HCT116 (cell line): ENCODE results near the gene ADGRB3. TPM values are rescaled to one million over a fixed set of nuclear protein-coding genes. Genes with fewer than 3 reads are reported as not detected.

Experiments
- ATAC-seq: fragments of 200-7000 bp; cut with Tn5 transposase; 2 replicates; pipeline ENCODE4 v1.9.1; 2020; ENCODE audit warnings: mild to moderate bottlenecking, moderate library complexity
- BruUV-seq: library from RNA; stranded (reverse); fragments of 400-500 nt; replicated peaks from 2 replicates; lab custom pipeline; 2021; lab: Mats Ljungman, UMichigan
- CTCF ChIA-PET: fragments of 300-600 bp; sonication (Branson Sonifier 250); formaldehyde crosslinking; loops from one replicate; lab custom pipeline; 2021; ENCODE audit warnings: antibody characterized with exemption; lab: Charles Lee
- POLR2A ChIA-PET: fragments of 300-600, 350-600 bp; sonication (Branson Sonifier 250); formaldehyde crosslinking; loops from one replicate; lab custom pipeline; 2021; ENCODE audit warnings: antibody characterized with exemption; lab: Charles Lee
- RAD21 ChIA-PET, 2 experiments: fragments of 300-600 bp; sonication (Branson Sonifier 250); formaldehyde crosslinking; loops; one replicate each; lab custom pipeline; 2023; ENCODE audit warnings: low total read pairs in 2 of 2; ENCODE audit not compliant: uncharacterized antibody in 2 of 2, unreplicated experiment in 2 of 2, low non-redundant PET in 1 of 2; lab: Charles Lee
- DNase-seq: peaks from one replicate; pipeline ENCODE4 v3.0.0-alpha.2; 2010; ENCODE audit warnings: low read depth, low spot score
- H2AFZ ChIP-seq: fragments of 200-600 bp; shearing (Covaris generic), sonication (generic); 2 replicates; pipeline ENCODE4 v1.6.1; 2017; ENCODE audit warnings: low read depth, mixed run types, mixed read lengths, antibody characterized with exemption, low read length; ENCODE audit not compliant: poor library complexity, severe bottlenecking
- H3K27ac ChIP-seq: 2 replicates; pipeline ENCODE4 v1.5.1; 2012; ENCODE audit warnings: low read depth, low read length
- H3K27me3 ChIP-seq: fragments of 200-600 bp; sonication (generic); 2 replicates; pipeline ENCODE4 v1.6.1; 2016; ENCODE audit warnings: mixed run types, low read length, mixed read lengths; ENCODE audit not compliant: insufficient read depth
- H3K36me3 ChIP-seq, 2 experiments: fragments of 200-500 bp in 1 of 2; fragments of 200-600 bp in 1 of 2; sonication (Bioruptor generic) in 1 of 2; sonication (generic) in 1 of 2; 2 replicates each; pipeline versions ENCODE4 v1.5.1 to v1.6.1; 2014 to 2016; ENCODE audit warnings: low read length in 2 of 2, inconsistent platforms in 1 of 2, mixed read lengths in 1 of 2, mixed run types in 1 of 2; ENCODE audit not compliant: insufficient read depth in 2 of 2, control insufficient read depth in 1 of 2
- H3K4me1 ChIP-seq, 2 experiments: fragments of 200-600 bp in 1 of 2; sonication (generic) in 1 of 2; 2 replicates each; pipeline versions ENCODE4 v1.5.1 to v1.6.1; 2012 to 2017; ENCODE audit warnings: low read length in 2 of 2, inconsistent platforms in 1 of 2, mild to moderate bottlenecking in 1 of 2, mixed read lengths in 1 of 2, mixed run types in 1 of 2, moderate library complexity in 1 of 2; ENCODE audit not compliant: insufficient read depth in 2 of 2, control insufficient read depth in 1 of 2
- H3K4me2 ChIP-seq: fragments of 200-600 bp; sonication (generic); 2 replicates; pipeline ENCODE4 v1.6.1; 2017; ENCODE audit warnings: mixed run types, low read length, mixed read lengths
- H3K4me3 ChIP-seq, 2 experiments: fragments of 200-600 bp in 1 of 2; sonication (generic) in 1 of 2; replicated peaks in 1 of 2; 2 replicates each; pipeline ENCODE4 v1.5.1; 2011 to 2016; ENCODE audit warnings: low read length in 2 of 2, control low read depth in 1 of 2, low read depth in 1 of 2, mild to moderate bottlenecking in 1 of 2, mixed read lengths in 1 of 2, mixed run types in 1 of 2
- H3K79me2 ChIP-seq: fragments of 200-600 bp; sonication (generic); 2 replicates; pipeline ENCODE4 v1.6.1; 2017; ENCODE audit warnings: mild to moderate bottlenecking, mixed run types, low read length, moderate library complexity, mixed read lengths; ENCODE audit not compliant: insufficient read depth
- H3K9ac ChIP-seq: fragments of 200-600 bp; sonication (generic); 2 replicates; pipeline ENCODE4 v1.6.1; 2016; ENCODE audit warnings: low read length, mixed read lengths
- H3K9me2 ChIP-seq: fragments of 200-600 bp; sonication (generic), shearing (Covaris generic); 2 replicates; pipeline ENCODE4 v1.6.1; 2017; ENCODE audit warnings: mixed run types, mild to moderate bottlenecking, moderate library complexity; ENCODE audit not compliant: insufficient read depth
- H3K9me3 ChIP-seq, 2 experiments: fragments of 200-500 bp in 1 of 2; fragments of 200-600 bp in 1 of 2; sonication (Bioruptor generic) in 1 of 2; sonication (generic) in 1 of 2; 2 replicates each; pipeline ENCODE4 v1.6.1; 2014 to 2017; ENCODE audit warnings: low read length in 2 of 2, mixed read lengths in 2 of 2, inconsistent platforms in 1 of 2, low read depth in 1 of 2, mild to moderate bottlenecking in 1 of 2, mixed run types in 1 of 2, moderate library complexity in 1 of 2; ENCODE audit not compliant: control insufficient read depth in 1 of 2, insufficient read depth in 1 of 2
- H4K20me1 ChIP-seq: fragments of 200-600 bp; sonication (generic), shearing (Covaris generic); 2 replicates; pipeline ENCODE4 v1.6.1; 2017; ENCODE audit warnings: mixed run types, mild to moderate bottlenecking, moderate library complexity; ENCODE audit not compliant: insufficient read depth
- CBX3 ChIP-seq: IDR thresholded peaks from 2 replicates; pipeline ENCODE4 v1.6.1; 2012; ENCODE audit warnings: low read depth
- CEBPB ChIP-seq: IDR thresholded peaks from 2 replicates; pipeline ENCODE4 v1.6.1; 2012; ENCODE audit warnings: low read depth
- CTCF ChIP-seq, 3 experiments: fragments of 200-600 bp in 1 of 3; sonication (generic) in 1 of 3; IDR thresholded peaks in 2 of 3; conservative IDR thresholded peaks in 1 of 3; 2 replicates each; pipeline ENCODE4 v1.5.1; 2012 to 2017; ENCODE audit warnings: low read depth in 2 of 3, low read length in 2 of 3, antibody characterized with exemption in 1 of 3, borderline replicate concordance in 1 of 3, control low read depth in 1 of 3, mild to moderate bottlenecking in 1 of 3, mixed read lengths in 1 of 3, mixed run types in 1 of 3, moderate library complexity in 1 of 3; ENCODE audit not compliant: insufficient read depth in 1 of 3
- ELF1 ChIP-seq: IDR thresholded peaks from 2 replicates; pipeline ENCODE4 v1.6.1; 2012; ENCODE audit warnings: low read depth, borderline replicate concordance
- EZH2 ChIP-seq: fragments of 200-600 bp; sonication (generic); IDR thresholded peaks from 2 replicates; pipeline ENCODE4 v1.6.1; 2017; ENCODE audit warnings: antibody characterized with exemption, mixed run types
- EZH2phosphoT487 ChIP-seq: fragments of 200-600 bp; IDR thresholded peaks from 2 replicates; pipeline ENCODE4 v1.6.1; 2018; ENCODE audit warnings: antibody characterized with exemption, borderline replicate concordance
- MAX ChIP-seq: IDR thresholded peaks from 2 replicates; pipeline ENCODE4 v1.6.1; 2012
- POLR2A ChIP-seq: IDR thresholded peaks from 2 replicates; pipeline ENCODE4 v1.7.0; 2011; ENCODE audit warnings: borderline replicate concordance; ENCODE audit not compliant: insufficient read depth, insufficient read length; ENCODE audit errors: extremely low read depth
- POLR2AphosphoS5 ChIP-seq: IDR thresholded peaks from 2 replicates; pipeline ENCODE4 v1.6.1; 2011; ENCODE audit warnings: mild to moderate bottlenecking, low read depth, low read length, moderate library complexity
- RAD21 ChIP-seq: IDR thresholded peaks from 2 replicates; pipeline ENCODE4 v1.6.1; 2012; ENCODE audit warnings: low read depth, mild to moderate bottlenecking
- REST ChIP-seq: IDR thresholded peaks from 2 replicates; pipeline ENCODE4 v1.6.1; 2012; ENCODE audit warnings: low read depth
- SIN3A ChIP-seq: IDR thresholded peaks from 2 replicates; pipeline ENCODE4 v1.6.1; 2012; ENCODE audit warnings: low read depth
- SRF ChIP-seq: IDR thresholded peaks from 2 replicates; pipeline ENCODE4 v1.6.1; 2012; ENCODE audit warnings: low read depth
- TCF7L2 ChIP-seq: IDR thresholded peaks from 2 replicates; pipeline ENCODE4 v1.7.0; 2011; ENCODE audit warnings: borderline replicate concordance, inconsistent platforms; ENCODE audit not compliant: insufficient read depth, insufficient read length; ENCODE audit errors: extremely low read depth
- ZBTB33 ChIP-seq: IDR thresholded peaks from 2 replicates; pipeline ENCODE4 v1.6.1; 2011; ENCODE audit warnings: mild to moderate bottlenecking, low read length, moderate library complexity; ENCODE audit not compliant: insufficient replicate concordance; ENCODE audit errors: extremely low read depth
- ZNF274 ChIP-seq: fragments of 200-500 bp; sonication (Bioruptor generic); IDR thresholded peaks from 2 replicates; pipeline ENCODE4 v1.6.1; 2014; ENCODE audit warnings: mild to moderate bottlenecking, low read depth, low read length, inconsistent platforms
- intact Hi-C: fragments of 100-400 bp; cut with micrococcal nuclease; formaldehyde crosslinking; loops from 2 replicates; pipeline ENCODE4 v1.10.0; 2022
- total RNA-seq: library from RNA; stranded (reverse); gene quantifications from one replicate; pipeline ENCODE4 v1.2.1, GENCODE V29; 2021; ENCODE audit not compliant: unreplicated experiment

Gene ADGRB3
- total RNA-seq, 1 experiment from 2014 or later = not detected

GRCh38 chr6:68774843-68775242 lies 139.8 kb downstream of the ADGRB3 start:
- DNase-seq (no peak), ATAC-seq (no peak)
- ChIA-PET CTCF (no interaction called here), RAD21 (no interaction called here), POLR2A (no interaction called here)
- H3K27ac ChIP-seq = no peak overlapping the region
- no peak overlapping the region for H2AFZ ChIP-seq
- H3K4me2 ChIP-seq = no peak overlapping the region
- BruUV-seq = no TSS peak
- H3K79me2 ChIP-seq = no peaks in the 10 kb centered on the region
- no peaks in the 10 kb centered on the region for H3K27me3 ChIP-seq
- H4K20me1 ChIP-seq = no peaks in the 10 kb centered on the region
- intact Hi-C loops = no loop called here
- no peak overlapping the region for H3K9ac ChIP-seq
- H3K36me3 ChIP-seq = no peaks in the 10 kb centered on the region; a peak in 1 of 4 replicates
- no peak for TF ChIP-seq CBX3
- no peak for TF ChIP-seq ELF1
- no peak for TF ChIP-seq CEBPB
- TF ChIP-seq POLR2AphosphoS5 = no peak
- TF ChIP-seq CTCF (IDR thresholded peaks at IDR 0.05 in 2 of 3, conservative IDR thresholded peaks at IDR 0.05 in 1 of 3; ENCODE audit: borderline replicate concordance in 1 of 3, insufficient read depth in 1 of 3, low read depth in 2 of 3, low read length in 2 of 3) = no peak
- no peak for TF ChIP-seq MAX
- TF ChIP-seq SIN3A = no peak
- TF ChIP-seq SRF = no peak
- TF ChIP-seq REST = no peak
- no peak for TF ChIP-seq EZH2
- no peak for TF ChIP-seq ZNF274
- no peak for TF ChIP-seq ZBTB33
- no peak for TF ChIP-seq TCF7L2
- TF ChIP-seq RAD21 = no peak
- TF ChIP-seq POLR2A = no peak
- no peak for TF ChIP-seq EZH2phosphoT487
- no peak overlapping the region for H3K4me3 ChIP-seq
- peaks cover 11 to 17% of the 10 kb centered on the region in 2 experiments; a peak in 2 of 4 replicates for H3K9me3 ChIP-seq
- H3K4me1 ChIP-seq = no peaks in the 10 kb centered on the region
- no peaks in the 10 kb centered on the region for H3K9me2 ChIP-seq
